Stomach (tissue), 9 donors: ENCODE data around the gene PAGR1. TPM values are rescaled to one million over a fixed set of nuclear protein-coding genes. Genes with fewer than 3 reads are reported as not detected.
A peak's percentile ranks its signal among the peaks of the same experiment; 100 is the strongest.

Experiments used
- DNase-seq, 2 donors: peaks; one replicate each; pipeline versions ENCODE4 v3.0.0 to v3.0.0-alpha.2; 2013 to 2019
- H3K27ac ChIP-seq, 5 donors: fragments of 200-600 bp in 4 of 5; sonication (generic) in 4 of 5; one replicate each; pipeline ENCODE4 v1.5.1; 2013 to 2019; ENCODE audit warnings: mild to moderate bottlenecking in 1 of 5, moderate library complexity in 1 of 5
- H3K27me3 ChIP-seq, 3 donors: fragments of 200-600 bp; sonication (generic); one replicate each; pipeline ENCODE4 v1.5.1; 2017 to 2019; ENCODE audit warnings: mixed run types in 1 of 3
- H3K36me3 ChIP-seq, 4 donors: fragments of 200-600 bp; sonication (generic); 1 replicate in 3 of 4; 2 replicates in 1 of 4; pipeline ENCODE4 v1.5.1; 2016 to 2019
- H3K4me1 ChIP-seq, 4 donors: fragments of 200-600 bp; sonication (generic); one replicate each; pipeline ENCODE4 v1.5.1; 2016 to 2019
- H3K4me3 ChIP-seq, 4 donors: fragments of 200-600 bp; sonication (generic) in 3 of 4; one replicate each; pipeline ENCODE4 v1.5.1; 2016 to 2019; ENCODE audit warnings: mild to moderate bottlenecking in 1 of 4
- H3K9me3 ChIP-seq, 4 donors: fragments of 200-600 bp; sonication (generic); one replicate each; pipeline ENCODE4 v1.5.1; 2016 to 2019
- EP300 ChIP-seq: sonication (generic); formaldehyde crosslinking; IDR thresholded peaks from one replicate; pipeline ENCODE4 v1.6.1; 2017; ENCODE audit warnings: antibody characterized with exemption
- POLR2A ChIP-seq, 4 donors: fragments of 450-650 bp; IDR thresholded peaks; one replicate each; pipeline ENCODE4 v1.6.1; 2016; ENCODE audit warnings: antibody characterized with exemption in 4 of 4, control low read depth in 2 of 4, mild to moderate bottlenecking in 1 of 4, moderate library complexity in 1 of 4
- POLR2AphosphoS5 ChIP-seq, 3 donors: sonication (generic); formaldehyde crosslinking; IDR thresholded peaks; one replicate each; pipeline ENCODE4 v1.6.1; 2016; ENCODE audit warnings: antibody characterized with exemption in 3 of 3
- WGBS, 5 donors: extraction: QIAGEN DNeasy Blood & Tissue Kit in 3 of 5; methylation state at CpG; one replicate each; pipeline versions ENCODE4 v1.1.5 to v1.1.7; 2013 to 2018; 5-methylcytosine and 5-hydroxymethylcytosine counted together
- intact Hi-C: fragments of 100-400 bp; cut with DNase I; formaldehyde crosslinking; loops from one replicate; pipeline ENCODE4 v1.15.1; 2023; ENCODE audit warnings: low total_unique reads
- polyA plus RNA-seq, 3 donors: library from polyadenylated mRNA; stranded (reverse); fragments of 200-250 nt; gene quantifications; one replicate each; pipeline ENCODE4 v1.2.3, GENCODE V29; 2013
- total RNA-seq, 5 donors: library from RNA; depleted of rRNA; stranded (reverse); fragments of >200 nt; gene quantifications; one replicate each; pipeline versions ENCODE4 v1.1.0 to v1.2.3, GENCODE V29; 2014 to 2016
- TF ChIP-seq, protein P1 (sequence below), 7 experiments: fragments of 450-650 bp in 4 of 7; fragments of 200-600 bp in 3 of 7; sonication (generic) in 3 of 7; IDR thresholded peaks; one replicate each; pipeline ENCODE4 v1.5.1; 2016 to 2019; ENCODE audit warnings: antibody characterized with exemption in 7 of 7, control low read depth in 2 of 7, mild to moderate bottlenecking in 1 of 7
- donor health status: healthy with polysubstance abuse.
- donor health status: Bipolar disorder and iron deficiency.
- donor health status: healthy.

The PAGR1 gene
- total and polyA plus RNA-seq, 8 donors = 7.1 to 124 (median 25.5) TPM

DNA sequence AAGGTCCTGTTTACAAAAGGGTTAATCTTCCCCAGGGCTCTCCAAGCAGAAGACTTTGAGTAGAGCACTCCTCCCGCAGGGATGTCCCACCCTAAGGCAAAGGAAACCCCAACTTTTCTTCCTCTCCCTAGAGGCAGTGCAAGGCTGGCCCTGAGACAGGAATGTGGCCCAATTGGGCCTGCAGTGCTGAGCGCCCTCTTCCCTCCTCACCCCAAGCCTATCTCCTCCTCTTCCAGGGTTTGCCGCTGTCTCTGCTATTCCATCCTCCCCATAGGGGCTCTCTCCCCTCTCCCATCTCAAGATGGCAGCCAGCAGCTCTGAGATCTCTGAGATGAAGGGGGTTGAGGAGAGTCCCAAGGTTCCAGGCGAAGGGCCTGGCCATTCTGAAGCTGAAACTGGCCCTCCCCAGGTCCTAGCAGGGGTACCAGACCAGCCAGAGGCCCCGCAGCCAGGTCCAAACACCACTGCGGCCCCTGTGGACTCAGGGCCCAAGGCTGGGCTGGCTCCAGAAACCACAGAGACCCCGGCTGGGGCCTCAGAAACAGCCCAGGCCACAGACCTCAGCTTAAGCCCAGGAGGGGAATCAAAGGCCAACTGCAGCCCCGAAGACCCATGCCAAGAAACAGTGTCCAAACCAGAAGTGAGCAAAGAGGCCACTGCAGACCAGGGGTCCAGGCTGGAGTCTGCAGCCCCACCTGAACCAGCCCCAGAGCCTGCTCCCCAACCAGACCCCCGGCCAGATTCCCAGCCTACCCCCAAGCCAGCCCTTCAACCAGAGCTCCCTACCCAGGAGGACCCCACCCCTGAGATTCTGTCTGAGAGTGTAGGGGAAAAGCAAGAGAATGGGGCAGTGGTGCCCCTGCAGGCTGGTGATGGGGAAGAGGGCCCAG is 3.0 kb upstream of the PAGR1 start:
- H3K9me3 ChIP-seq = no peaks in the 10 kb centered on the region
- no peak for TF ChIP-seq POLR2AphosphoS5 (IDR thresholded peaks at IDR 0.05)
- TF ChIP-seq, protein P1, sequence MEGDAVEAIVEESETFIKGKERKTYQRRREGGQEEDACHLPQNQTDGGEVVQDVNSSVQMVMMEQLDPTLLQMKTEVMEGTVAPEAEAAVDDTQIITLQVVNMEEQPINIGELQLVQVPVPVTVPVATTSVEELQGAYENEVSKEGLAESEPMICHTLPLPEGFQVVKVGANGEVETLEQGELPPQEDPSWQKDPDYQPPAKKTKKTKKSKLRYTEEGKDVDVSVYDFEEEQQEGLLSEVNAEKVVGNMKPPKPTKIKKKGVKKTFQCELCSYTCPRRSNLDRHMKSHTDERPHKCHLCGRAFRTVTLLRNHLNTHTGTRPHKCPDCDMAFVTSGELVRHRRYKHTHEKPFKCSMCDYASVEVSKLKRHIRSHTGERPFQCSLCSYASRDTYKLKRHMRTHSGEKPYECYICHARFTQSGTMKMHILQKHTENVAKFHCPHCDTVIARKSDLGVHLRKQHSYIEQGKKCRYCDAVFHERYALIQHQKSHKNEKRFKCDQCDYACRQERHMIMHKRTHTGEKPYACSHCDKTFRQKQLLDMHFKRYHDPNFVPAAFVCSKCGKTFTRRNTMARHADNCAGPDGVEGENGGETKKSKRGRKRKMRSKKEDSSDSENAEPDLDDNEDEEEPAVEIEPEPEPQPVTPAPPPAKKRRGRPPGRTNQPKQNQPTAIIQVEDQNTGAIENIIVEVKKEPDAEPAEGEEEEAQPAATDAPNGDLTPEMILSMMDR (IDR thresholded peaks at IDR 0.05) = no peak
- intact Hi-C loops = no loop called here
- 68 to 84% (median 75%) methylated on average over 7 to 9 of the region's 9 CpGs for WGBS, 5 donors
- H3K36me3 ChIP-seq = peaks cover 15 to 25% (median 23%) of the 10 kb centered on the region in 4 donors
- peaks cover 67 to 90% (median 88%) of the 10 kb centered on the region in 4 donors for H3K4me1 ChIP-seq
- H3K27me3 ChIP-seq = peaks cover 0 to 22% (median 0%) of the 10 kb centered on the region in 3 donors
- peak overlapping the region; percentile 55 to 61 (median 55) for H3K4me3 ChIP-seq
- H3K27ac ChIP-seq = peak overlapping the region; percentile 51 to 96 (median 91)
- DNase-seq = no peak

DNA sequence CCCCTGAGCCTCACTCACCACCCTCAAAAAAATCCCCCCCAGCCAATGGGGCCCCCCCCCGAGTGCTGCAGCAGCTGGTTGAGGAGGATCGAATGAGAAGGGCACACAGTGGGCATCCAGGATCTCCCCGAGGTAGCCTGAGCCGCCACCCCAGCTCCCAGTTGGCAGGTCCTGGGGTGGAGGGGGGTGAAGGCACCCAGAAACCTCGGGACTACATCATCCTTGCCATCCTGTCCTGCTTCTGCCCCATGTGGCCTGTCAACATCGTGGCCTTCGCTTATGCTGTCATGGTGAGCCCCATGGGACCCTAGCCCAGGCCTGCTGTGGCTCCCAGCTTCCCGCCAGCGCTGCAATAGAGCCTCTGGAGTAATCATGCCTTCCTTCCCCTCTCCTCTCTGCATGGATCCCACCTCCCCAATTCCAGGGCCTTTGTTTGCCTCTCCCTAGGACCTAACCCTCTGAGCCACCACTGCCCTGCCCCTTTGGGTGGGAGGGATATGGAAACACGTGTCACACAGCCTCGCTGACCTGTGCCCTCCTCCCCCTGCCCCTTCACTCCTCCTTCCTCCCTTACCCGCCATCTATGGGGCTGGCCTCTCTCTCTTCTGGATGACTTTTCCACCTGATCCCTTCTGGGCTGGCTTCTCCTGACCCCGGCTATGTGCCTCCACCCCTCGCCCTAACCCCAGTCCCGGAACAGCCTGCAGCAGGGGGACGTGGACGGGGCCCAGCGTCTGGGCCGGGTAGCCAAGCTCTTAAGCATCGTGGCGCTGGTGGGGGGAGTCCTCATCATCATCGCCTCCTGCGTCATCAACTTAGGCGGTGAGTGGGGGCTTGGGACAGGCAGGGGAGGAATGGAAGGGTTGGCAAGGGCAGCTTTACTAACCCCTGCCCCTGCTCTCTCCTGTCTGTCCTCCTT is 2.0 kb upstream of the PAGR1 start:
- Histone ChIP-seq H3K27me3 (peaks cover 0 to 22% (median 0%) of the 10 kb centered on the region in 3 donors), H3K4me1 (peaks cover 60 to 90% (median 88%) of the 10 kb centered on the region in 4 donors), H3K36me3 (peaks cover 10 to 27% (median 26%) of the 10 kb centered on the region in 4 donors), H3K9me3 (no peaks in the 10 kb centered on the region), H3K27ac (peak overlapping the region in 3 of 5 donors; percentile 88 to 96 (median 94)), H3K4me3 (peak overlapping the region in 1 of 4 donors; percentile 61)
- 73 to 83% (median 79%) methylated on average over 24 of the region's 24 CpGs for WGBS, 5 donors
- intact Hi-C loops = no loop called here
- no peak for TF ChIP-seq EP300
- no peak for TF ChIP-seq POLR2A (IDR thresholded peaks at IDR 0.05)
- TF ChIP-seq POLR2AphosphoS5 (IDR thresholded peaks at IDR 0.05) = no peak
- TF ChIP-seq, protein P1 (IDR thresholded peaks at IDR 0.05) = no peak
- DNase-seq = peak in 1 of 2 donors; percentile 28

DNA sequence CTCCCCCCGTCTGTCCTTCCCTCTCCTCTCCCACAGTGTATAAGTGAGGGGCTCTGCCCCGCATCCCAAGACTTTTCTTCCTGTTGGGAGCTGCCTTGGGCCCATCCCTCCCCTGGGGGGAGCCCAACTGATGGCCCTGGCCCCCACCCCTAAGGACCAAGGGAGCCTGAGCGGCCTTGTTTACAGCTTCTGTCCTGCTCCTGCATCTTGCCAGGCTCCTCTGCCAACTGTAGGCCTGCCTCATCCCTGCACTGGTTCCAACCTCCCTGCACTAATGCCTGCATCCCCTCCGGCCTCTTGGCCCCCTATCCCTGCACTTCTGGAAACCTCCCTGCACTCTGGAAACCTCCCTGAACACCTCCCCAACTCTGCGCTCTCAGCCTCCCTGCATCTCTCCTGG is 1.4 kb upstream of the PAGR1 start:
- TF ChIP-seq POLR2AphosphoS5 (IDR thresholded peaks at IDR 0.05) (no peak), POLR2A (IDR thresholded peaks at IDR 0.05) (no peak), EP300 (no peak)
- TF ChIP-seq, protein P1 (IDR thresholded peaks at IDR 0.05) = no peak
- Histone ChIP-seq H3K9me3 (no peaks in the 10 kb centered on the region), H3K4me3 (peak overlapping the region in 1 of 4 donors; percentile 87), H3K36me3 (peaks cover 3 to 27% (median 24%) of the 10 kb centered on the region in 4 donors), H3K27ac (peak overlapping the region in 4 of 5 donors; percentile 94 to 98 (median 96)), H3K27me3 (peaks cover 0 to 22% (median 0%) of the 10 kb centered on the region in 3 donors), H3K4me1 (peaks cover 55 to 90% (median 88%) of the 10 kb centered on the region in 4 donors)
- no peak for DNase-seq
- 80 to 93% (median 88%) methylated on average over 5 of the region's 5 CpGs for WGBS, 5 donors
- intact Hi-C loops = no loop called here
